ENCODE results near the gene CLPTM1L. TPM values are rescaled to one million over a fixed set of nuclear protein-coding genes. Genes with fewer than 3 reads are reported as not detected.
"Not testable (repeated sequence)": the region's sequence is repeated elsewhere in the genome, so short reads cannot be mapped to it uniquely, and the experiment has no call there.

Gene CLPTM1L
- total and polyA plus RNA-seq, 4 donors, result 66.0 to 95.5 (median 71.8) TPM

DNA sequence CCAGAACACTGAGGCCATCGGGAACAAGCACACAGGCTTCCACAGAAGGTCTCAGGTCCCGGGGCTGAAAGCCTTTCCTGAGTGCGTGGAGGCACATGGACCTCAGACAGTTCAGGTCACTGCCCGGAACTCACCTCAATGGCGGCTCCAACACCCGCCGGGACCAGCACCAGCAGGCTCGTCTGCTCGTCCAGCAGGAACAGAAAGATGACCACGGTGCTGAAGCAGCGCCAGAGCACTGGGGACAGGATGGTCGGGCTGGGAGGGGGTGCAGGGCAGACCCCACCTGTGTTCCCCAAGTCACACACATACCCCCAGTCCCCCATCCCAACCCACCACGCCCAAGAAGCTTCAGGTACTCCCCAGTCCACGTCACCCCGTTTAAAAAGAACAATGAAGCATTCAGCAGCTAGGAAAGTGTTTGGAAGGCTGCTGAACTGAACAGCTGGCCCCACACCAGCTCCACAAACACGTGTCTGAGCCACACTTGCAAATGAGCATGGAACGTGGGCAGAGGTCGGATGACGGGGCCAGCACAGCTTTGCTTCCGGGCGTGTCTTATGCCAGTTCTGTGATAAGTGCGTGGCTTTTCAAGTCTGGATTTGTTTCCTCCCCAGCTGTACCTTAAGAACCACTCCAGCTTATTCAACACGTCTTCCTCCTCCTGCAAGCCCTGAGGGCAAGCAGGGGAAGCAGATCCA is 14.6 kb downstream of the CLPTM1L start:
- DNase-seq (peak in 1 of 2 donors; percentile 64), ATAC-seq (ENCODE audit: low FRiP score) (peak; percentile 29)
- Histone ChIP-seq H3K27ac (ENCODE audit: low read depth in 1 of 2, low read length in 2 of 2) (no peak overlapping the region), H3K27me3 (ENCODE audit: control insufficient read depth in 1 of 2, insufficient read depth in 2 of 2, low read length in 1 of 2) (no peaks in the 10 kb centered on the region), H3K4me1 (ENCODE audit: control insufficient read depth in 1 of 2, insufficient read depth in 2 of 2, low read length in 2 of 2) (no peaks in the 10 kb centered on the region), H3K9me3 (ENCODE audit: control insufficient read depth, low read length) (no peaks in the 10 kb centered on the region), H3K4me3 (ENCODE audit: low read length in 2 of 2) (no peak overlapping the region), H3K36me3 (ENCODE audit: control insufficient read depth in 1 of 2, insufficient read depth in 2 of 2, low read length in 1 of 2) (peaks cover 0 to 5% of the 10 kb centered on the region in 2 donors)
- intact Hi-C loops (cut with DNase I), result no loop called here
- WGBS, 2 donors, result 92 to 94% methylated on average over 23 of the region's 23 CpGs

DNA sequence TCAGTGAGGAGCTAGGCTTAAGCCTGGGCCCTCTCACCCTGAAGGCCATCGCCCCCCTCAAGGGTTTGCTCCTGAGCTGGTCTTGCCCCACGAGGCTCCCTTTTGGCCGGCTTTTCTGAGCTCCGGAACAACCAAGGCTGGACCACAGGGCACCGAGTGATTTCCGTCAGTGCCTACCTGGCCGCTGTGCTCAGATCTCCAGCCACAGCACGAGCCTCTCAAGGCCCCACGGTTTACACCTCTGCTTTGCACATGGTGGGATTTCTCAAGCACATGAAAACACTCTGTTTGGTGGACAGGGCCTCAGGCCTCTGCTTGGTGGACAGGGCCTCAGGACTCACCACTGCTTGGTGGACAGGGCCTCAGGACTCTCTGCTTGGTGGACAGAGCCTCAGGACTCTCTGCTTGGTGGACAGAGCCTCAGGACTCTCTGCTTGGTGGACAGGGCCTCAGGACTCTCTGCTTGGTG is 15.8 kb downstream of the CLPTM1L start:
- H3K4me3 ChIP-seq (ENCODE audit: low read length in 2 of 2), result no peak overlapping the region
- peaks cover 0 to 10% of the 10 kb centered on the region in 2 donors for H3K36me3 ChIP-seq (ENCODE audit: control insufficient read depth in 1 of 2, insufficient read depth in 2 of 2, low read length in 1 of 2)
- no peak for ATAC-seq (ENCODE audit: low FRiP score)
- 97% methylated on average over 9 of the region's 9 CpGs for WGBS, 2 donors
- H3K4me1 ChIP-seq (ENCODE audit: control insufficient read depth in 1 of 2, insufficient read depth in 2 of 2, low read length in 2 of 2), result no peaks in the 10 kb centered on the region
- peak in 1 of 2 donors; percentile 69 for DNase-seq
- intact Hi-C loops (cut with DNase I), result no loop called here
- H3K27me3 ChIP-seq (ENCODE audit: control insufficient read depth in 1 of 2, insufficient read depth in 2 of 2, low read length in 1 of 2), result no peaks in the 10 kb centered on the region
- no peak overlapping the region for H3K27ac ChIP-seq (ENCODE audit: low read depth in 1 of 2, low read length in 2 of 2)
- H3K9me3 ChIP-seq (ENCODE audit: control insufficient read depth, low read length), result no peaks in the 10 kb centered on the region

DNA sequence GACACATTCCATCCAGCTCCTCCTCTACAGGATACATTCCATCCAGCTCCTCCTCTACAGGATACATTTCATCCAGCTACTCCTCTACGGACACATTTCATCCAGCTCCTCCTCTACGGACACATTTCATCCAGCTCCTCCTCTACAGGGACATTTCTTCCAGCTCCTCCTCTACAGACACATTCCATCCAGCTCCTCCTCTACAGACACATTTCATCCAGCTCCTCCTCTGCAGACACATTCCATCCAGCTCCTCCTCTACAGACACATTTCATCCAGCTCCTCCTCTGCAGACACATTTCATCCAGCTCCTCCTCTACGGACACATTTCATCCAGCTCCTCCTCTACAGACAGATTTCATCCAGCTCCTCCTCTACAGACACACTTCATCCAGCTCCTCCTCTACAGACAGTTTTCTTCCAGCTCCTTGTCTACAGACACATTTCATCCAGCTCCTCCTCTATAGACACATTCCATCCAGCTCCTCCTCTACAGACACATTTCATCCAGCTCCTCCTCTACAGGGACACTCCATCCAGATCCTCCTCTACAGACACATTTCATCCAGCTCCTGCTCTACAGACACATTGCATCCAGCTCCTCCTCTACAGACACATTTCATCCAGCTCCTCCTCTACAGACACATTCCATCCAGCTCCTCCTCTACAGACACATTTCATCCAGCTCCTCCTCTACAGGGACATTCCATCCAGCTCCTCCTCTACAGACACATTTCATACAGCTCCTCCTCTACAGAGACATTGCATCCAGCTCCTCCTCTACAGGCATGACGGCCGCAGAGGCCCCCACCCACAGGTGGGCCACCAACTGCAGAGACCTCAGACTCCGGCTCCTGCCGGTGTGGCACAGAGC is 16.4 kb downstream of the CLPTM1L start:
- H3K36me3 ChIP-seq (ENCODE audit: control insufficient read depth in 1 of 2, insufficient read depth in 2 of 2, low read length in 1 of 2); H3K9me3 ChIP-seq (ENCODE audit: control insufficient read depth, low read length): not testable (repeated sequence)

DNA sequence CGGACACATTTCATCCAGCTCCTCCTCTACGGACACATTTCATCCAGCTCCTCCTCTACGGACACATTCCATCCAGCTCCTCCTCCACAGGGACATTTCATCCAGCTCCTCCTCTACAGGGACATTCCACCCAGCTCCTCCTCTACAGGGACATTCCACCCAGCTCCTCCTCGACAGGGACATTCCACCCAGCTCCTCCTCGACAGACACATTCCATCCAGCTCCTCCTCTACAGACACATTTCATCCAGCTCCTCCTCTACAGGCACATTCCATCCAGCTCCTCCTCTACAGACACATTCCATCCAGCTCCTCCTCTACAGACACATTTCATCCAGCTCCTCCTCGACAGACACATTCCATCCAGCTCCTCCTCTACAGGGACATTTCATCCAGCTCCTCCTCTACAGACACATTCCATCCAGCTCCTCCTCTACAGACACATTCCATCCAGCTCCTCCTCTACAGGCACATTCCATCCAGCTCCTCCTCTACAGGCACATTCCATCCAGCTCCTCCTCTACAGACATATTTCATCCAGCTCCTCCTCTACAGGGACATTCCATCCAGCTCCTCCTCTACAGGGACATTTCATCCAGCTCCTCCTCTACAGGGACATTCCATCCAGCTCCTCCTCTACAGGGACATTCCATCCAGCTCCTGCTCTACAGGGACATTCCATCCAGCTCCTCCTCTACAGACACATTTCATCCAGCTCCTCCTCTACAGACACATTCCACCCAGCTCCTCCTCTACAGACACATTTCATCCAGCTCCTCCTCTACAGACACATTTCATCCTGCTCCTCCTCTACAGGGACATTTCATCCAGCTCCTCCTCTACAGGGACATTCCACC is 17.8 kb downstream of the CLPTM1L start:
- H3K4me1 ChIP-seq (ENCODE audit: control insufficient read depth in 1 of 2, insufficient read depth in 2 of 2, low read length in 2 of 2); H3K36me3 ChIP-seq (ENCODE audit: control insufficient read depth in 1 of 2, insufficient read depth in 2 of 2, low read length in 1 of 2); H3K27me3 ChIP-seq (ENCODE audit: control insufficient read depth in 1 of 2, insufficient read depth in 2 of 2, low read length in 1 of 2); H3K9me3 ChIP-seq (ENCODE audit: control insufficient read depth, low read length); intact Hi-C loops (cut with DNase I); H3K27ac ChIP-seq (ENCODE audit: low read depth in 1 of 2, low read length in 2 of 2); ATAC-seq (ENCODE audit: low FRiP score); H3K4me3 ChIP-seq (ENCODE audit: low read length in 2 of 2): not testable (repeated sequence)
- peak in 1 of 2 donors; percentile 6 for DNase-seq
- 53 to 64% methylated on average over 6 of the region's 6 CpGs for WGBS, 2 donors

More for the DNA sequence above, 16.4 kb downstream of the CLPTM1L start:
- H3K4me3 ChIP-seq (ENCODE audit: low read length in 2 of 2); H3K27me3 ChIP-seq (ENCODE audit: control insufficient read depth in 1 of 2, insufficient read depth in 2 of 2, low read length in 1 of 2); H3K4me1 ChIP-seq (ENCODE audit: control insufficient read depth in 1 of 2, insufficient read depth in 2 of 2, low read length in 2 of 2); ATAC-seq (ENCODE audit: low FRiP score); DNase-seq; H3K27ac ChIP-seq (ENCODE audit: low read depth in 1 of 2, low read length in 2 of 2); intact Hi-C loops (cut with DNase I): not testable (repeated sequence)
- 88 to 89% methylated on average over 7 of the region's 7 CpGs for WGBS, 2 donors

DNA sequence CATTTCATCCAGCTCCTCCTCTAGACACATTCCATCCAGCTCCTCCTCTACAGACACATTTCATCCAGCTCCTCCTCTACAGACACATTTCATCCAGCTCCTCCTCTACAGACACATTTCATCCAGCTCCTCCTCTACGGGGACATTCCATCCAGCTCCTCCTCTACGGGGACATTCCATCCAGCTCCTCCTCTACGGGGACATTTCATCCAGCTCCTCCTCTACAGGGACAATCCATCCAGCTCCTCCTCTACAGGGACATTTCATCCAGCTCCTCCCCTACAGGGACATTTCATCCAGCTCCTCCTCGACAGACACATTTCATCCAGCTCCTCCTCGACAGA is 18.4 kb downstream of the CLPTM1L start:
- H3K4me1 ChIP-seq (ENCODE audit: control insufficient read depth in 1 of 2, insufficient read depth in 2 of 2, low read length in 2 of 2); intact Hi-C loops (cut with DNase I); H3K27me3 ChIP-seq (ENCODE audit: control insufficient read depth in 1 of 2, insufficient read depth in 2 of 2, low read length in 1 of 2); ATAC-seq (ENCODE audit: low FRiP score); H3K27ac ChIP-seq (ENCODE audit: low read depth in 1 of 2, low read length in 2 of 2); DNase-seq; H3K4me3 ChIP-seq (ENCODE audit: low read length in 2 of 2); H3K9me3 ChIP-seq (ENCODE audit: control insufficient read depth, low read length): not testable (repeated sequence)
- H3K36me3 ChIP-seq (ENCODE audit: control insufficient read depth in 1 of 2, insufficient read depth in 2 of 2, low read length in 1 of 2), result peaks cover 0 to 10% of the 10 kb centered on the region in 2 donors
- WGBS, 2 donors, result 69 to 80% methylated on average over 5 of the region's 5 CpGs

DNA sequence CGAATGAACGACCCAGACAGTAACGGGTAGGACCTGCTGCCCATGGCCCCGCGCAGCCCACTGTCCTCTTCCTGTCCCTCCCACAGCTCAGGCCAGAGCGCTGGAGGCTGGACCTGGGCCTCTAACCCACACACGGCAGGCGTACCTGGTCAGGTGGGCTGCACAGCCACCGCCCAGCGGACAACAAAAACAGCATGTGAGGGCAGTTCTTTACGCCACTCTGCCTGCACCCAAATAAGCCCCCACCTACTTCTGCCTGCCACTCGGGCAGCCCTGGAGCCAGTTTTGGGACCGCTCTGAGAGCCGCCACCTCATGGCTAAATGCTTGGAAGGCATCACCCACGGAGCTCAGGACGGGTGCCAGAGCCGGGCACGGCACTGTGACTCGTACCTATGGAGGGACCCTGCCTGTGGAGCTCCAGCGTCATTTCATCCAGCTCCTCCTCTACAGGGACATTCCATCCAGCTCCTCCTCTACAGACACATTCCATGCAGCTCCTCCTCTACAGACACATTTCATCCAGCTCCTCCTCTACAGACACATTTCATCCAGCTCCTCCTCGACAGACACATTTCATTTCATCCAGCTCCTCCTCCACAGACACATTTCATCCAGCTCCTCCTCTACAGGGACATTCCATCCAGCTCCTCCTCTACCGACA is 18.9 kb downstream of the CLPTM1L start:
- H3K4me1 ChIP-seq (ENCODE audit: control insufficient read depth in 1 of 2, insufficient read depth in 2 of 2, low read length in 2 of 2), result no peaks in the 10 kb centered on the region
- H3K9me3 ChIP-seq (ENCODE audit: control insufficient read depth, low read length), result no peaks in the 10 kb centered on the region
- WGBS, 2 donors, result 88 to 89% methylated on average over 22 of the region's 22 CpGs
- H3K36me3 ChIP-seq (ENCODE audit: control insufficient read depth in 1 of 2, insufficient read depth in 2 of 2, low read length in 1 of 2), result peaks cover 0 to 10% of the 10 kb centered on the region in 2 donors
- no peak overlapping the region for H3K27ac ChIP-seq (ENCODE audit: low read depth in 1 of 2, low read length in 2 of 2)
- DNase-seq, result peak; percentile 37 to 76
- intact Hi-C loops (cut with DNase I), result no loop called here
- no peaks in the 10 kb centered on the region for H3K27me3 ChIP-seq (ENCODE audit: control insufficient read depth in 1 of 2, insufficient read depth in 2 of 2, low read length in 1 of 2)
- H3K4me3 ChIP-seq (ENCODE audit: low read length in 2 of 2), result no peak overlapping the region
- ATAC-seq (ENCODE audit: low FRiP score), result peak; percentile 34

DNA sequence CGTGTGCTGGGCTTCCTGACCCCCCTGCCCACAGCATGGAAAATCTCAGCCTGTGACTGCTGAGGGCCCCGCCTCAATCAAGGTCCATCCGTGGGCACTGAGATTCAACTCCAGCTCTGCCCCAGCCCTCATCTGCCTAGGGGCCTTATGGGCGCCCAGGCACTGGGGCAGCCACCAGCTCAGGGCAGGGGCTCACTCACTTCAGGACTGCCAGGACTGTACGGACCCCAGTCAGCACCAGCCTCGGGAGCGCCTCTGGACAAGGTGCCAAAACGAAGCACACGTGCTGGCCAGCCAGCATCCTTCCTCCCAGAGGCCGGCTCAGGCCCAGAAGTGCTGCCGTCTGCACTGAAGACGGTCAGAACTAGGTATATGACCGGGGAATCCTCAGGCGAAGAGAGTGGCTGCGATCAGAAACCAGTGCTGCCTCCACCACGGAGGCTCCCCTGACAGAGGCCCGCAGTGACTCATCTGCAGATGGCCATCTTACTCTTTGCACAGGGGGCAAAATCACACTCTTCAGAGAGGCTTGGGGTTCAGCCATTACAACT is 19.6 kb downstream of the CLPTM1L start:
- WGBS, 2 donors, result 92 to 93% methylated on average over 17 of the region's 17 CpGs
- Histone ChIP-seq H3K36me3 (ENCODE audit: control insufficient read depth in 1 of 2, insufficient read depth in 2 of 2, low read length in 1 of 2) (peaks cover 0 to 13% of the 10 kb centered on the region in 2 donors), H3K27ac (ENCODE audit: low read depth in 1 of 2, low read length in 2 of 2) (no peak overlapping the region), H3K9me3 (ENCODE audit: control insufficient read depth, low read length) (no peaks in the 10 kb centered on the region), H3K4me1 (ENCODE audit: control insufficient read depth in 1 of 2, insufficient read depth in 2 of 2, low read length in 2 of 2) (no peaks in the 10 kb centered on the region), H3K4me3 (ENCODE audit: low read length in 2 of 2) (no peak overlapping the region), H3K27me3 (ENCODE audit: control insufficient read depth in 1 of 2, insufficient read depth in 2 of 2, low read length in 1 of 2) (no peaks in the 10 kb centered on the region)
- peak; percentile 25 to 76 for DNase-seq
- ATAC-seq (ENCODE audit: low FRiP score), result peak; percentile 52
- intact Hi-C loops (cut with DNase I), result no loop called here

DNA sequence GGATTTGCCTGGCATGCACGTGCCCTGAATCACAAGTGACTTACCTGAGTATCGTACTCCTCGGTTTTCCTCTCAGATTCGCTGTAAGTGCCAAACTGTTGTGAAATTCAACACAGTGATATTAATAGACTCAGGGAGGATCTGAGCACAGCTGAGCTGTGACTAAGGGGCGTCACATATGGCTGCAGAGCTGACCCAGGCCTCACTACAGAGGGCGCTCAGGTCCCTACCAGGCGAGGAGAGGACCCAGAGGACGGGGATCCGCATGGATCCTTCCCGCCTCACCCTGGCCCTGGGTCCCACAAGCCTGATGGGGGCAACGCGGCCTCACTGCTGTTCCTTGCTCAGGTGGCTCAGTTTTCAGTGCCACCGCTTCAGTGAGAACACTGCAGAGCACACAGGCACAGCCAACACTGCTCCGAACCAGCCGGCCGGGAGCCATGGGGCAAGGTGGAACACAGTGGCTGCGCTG is 20.1 kb downstream of the CLPTM1L start:
- WGBS, 2 donors, result 90 to 91% methylated on average over 17 of the region's 17 CpGs
- H3K27ac ChIP-seq (ENCODE audit: low read depth in 1 of 2, low read length in 2 of 2), result no peak overlapping the region
- no peak for ATAC-seq (ENCODE audit: low FRiP score)
- peaks cover 0 to 15% of the 10 kb centered on the region in 2 donors for H3K36me3 ChIP-seq (ENCODE audit: control insufficient read depth in 1 of 2, insufficient read depth in 2 of 2, low read length in 1 of 2)
- no peaks in the 10 kb centered on the region for H3K4me1 ChIP-seq (ENCODE audit: control insufficient read depth in 1 of 2, insufficient read depth in 2 of 2, low read length in 2 of 2)
- no peaks in the 10 kb centered on the region for H3K27me3 ChIP-seq (ENCODE audit: control insufficient read depth in 1 of 2, insufficient read depth in 2 of 2, low read length in 1 of 2)
- intact Hi-C loops (cut with DNase I), result no loop called here
- peak; percentile 23 to 72 for DNase-seq
- H3K9me3 ChIP-seq (ENCODE audit: control insufficient read depth, low read length), result no peaks in the 10 kb centered on the region
- no peak overlapping the region for H3K4me3 ChIP-seq (ENCODE audit: low read length in 2 of 2)
